ENCODE results near the gene TAF4. TPM values are rescaled to one million over a fixed set of nuclear protein-coding genes. Genes with fewer than 3 reads are reported as not detected.

TAF4 gene
- total RNA-seq, 1 experiment from 2014 or later: 3.7 TPM

- in situ Hi-C loops (cut with HindIII; ENCODE audit: low pct_unique_long_range_greater_than_20kb, low sequenced_read_pairs): no loop called here
Measured at GRCh38 chr20:61964675-61965605, 100.7 kb downstream of the TAF4 start.

GRCh38 chr20:61963885-61964674, 101.6 kb downstream of the TAF4 start:
- no peak for DNase-seq (ENCODE audit: low read depth)
- in situ Hi-C loops (cut with HindIII; ENCODE audit: low pct_unique_long_range_greater_than_20kb, low sequenced_read_pairs): no loop called here

More at GRCh38 chr20:61964675-61965605, 100.7 kb downstream of the TAF4 start:
- no peak for DNase-seq (ENCODE audit: low read depth)

GRCh38 chr20:61963149-61963548, 102.5 kb downstream of the TAF4 start:
- no peak for DNase-seq (ENCODE audit: low read depth)
- in situ Hi-C loops (cut with HindIII; ENCODE audit: low pct_unique_long_range_greater_than_20kb, low sequenced_read_pairs): no loop called here

GRCh38 chr20:61960836-61961235, 104.8 kb downstream of the TAF4 start:
- DNase-seq (ENCODE audit: low read depth): no peak
- in situ Hi-C loops (cut with HindIII; ENCODE audit: low pct_unique_long_range_greater_than_20kb, low sequenced_read_pairs): no loop called here

- no peak for DNase-seq (ENCODE audit: low read depth)
- in situ Hi-C loops (cut with HindIII; ENCODE audit: low pct_unique_long_range_greater_than_20kb, low sequenced_read_pairs): no loop called here
Measured at GRCh38 chr20:61958773-61959700, 106.6 kb downstream of the TAF4 start.

GRCh38 chr20:61957961-61958715, 107.5 kb downstream of the TAF4 start:
- in situ Hi-C loops (cut with HindIII; ENCODE audit: low pct_unique_long_range_greater_than_20kb, low sequenced_read_pairs): no loop called here
- no peak for DNase-seq (ENCODE audit: low read depth)

GRCh38 chr20:61956396-61957342, 109.0 kb downstream of the TAF4 start:
- no peak for DNase-seq (ENCODE audit: low read depth)
- in situ Hi-C loops (cut with HindIII; ENCODE audit: low pct_unique_long_range_greater_than_20kb, low sequenced_read_pairs): no loop called here

- in situ Hi-C loops (cut with HindIII; ENCODE audit: low pct_unique_long_range_greater_than_20kb, low sequenced_read_pairs): no loop called here
- DNase-seq (ENCODE audit: low read depth): no peak
Measured at GRCh38 chr20:61955668-61956395, 109.8 kb downstream of the TAF4 start.

GRCh38 chr20:61954276-61955021, 111.2 kb downstream of the TAF4 start:
- no peak for DNase-seq (ENCODE audit: low read depth)
- in situ Hi-C loops (cut with HindIII; ENCODE audit: low pct_unique_long_range_greater_than_20kb, low sequenced_read_pairs): no loop called here

GRCh38 chr20:61953037-61954021, 112.4 kb downstream of the TAF4 start:
- DNase-seq (ENCODE audit: low read depth): no peak
- in situ Hi-C loops (cut with HindIII; ENCODE audit: low pct_unique_long_range_greater_than_20kb, low sequenced_read_pairs): no loop called here

GRCh38 chr20:61951695-61952533, 113.8 kb downstream of the TAF4 start:
- peak; percentile 35 for DNase-seq (ENCODE audit: low read depth)
- in situ Hi-C loops (cut with HindIII; ENCODE audit: low pct_unique_long_range_greater_than_20kb, low sequenced_read_pairs): no loop called here

- in situ Hi-C loops (cut with HindIII; ENCODE audit: low pct_unique_long_range_greater_than_20kb, low sequenced_read_pairs): no loop called here
Measured at GRCh38 chr20:61950641-61951071, 115.0 kb downstream of the TAF4 start.

More at GRCh38 chr20:61950641-61951071, 115.0 kb downstream of the TAF4 start:
- DNase-seq (ENCODE audit: low read depth): no peak

Measured in Caki2 (cell line).